ENCODE data around the gene LRRK1. TPM values are rescaled to one million over a fixed set of nuclear protein-coding genes. Genes with fewer than 3 reads are reported as not detected.

The LRRK1 gene
- total and polyA plus RNA-seq, 4 donors: 5.0 to 5.3 (median 5.2) TPM

DNA sequence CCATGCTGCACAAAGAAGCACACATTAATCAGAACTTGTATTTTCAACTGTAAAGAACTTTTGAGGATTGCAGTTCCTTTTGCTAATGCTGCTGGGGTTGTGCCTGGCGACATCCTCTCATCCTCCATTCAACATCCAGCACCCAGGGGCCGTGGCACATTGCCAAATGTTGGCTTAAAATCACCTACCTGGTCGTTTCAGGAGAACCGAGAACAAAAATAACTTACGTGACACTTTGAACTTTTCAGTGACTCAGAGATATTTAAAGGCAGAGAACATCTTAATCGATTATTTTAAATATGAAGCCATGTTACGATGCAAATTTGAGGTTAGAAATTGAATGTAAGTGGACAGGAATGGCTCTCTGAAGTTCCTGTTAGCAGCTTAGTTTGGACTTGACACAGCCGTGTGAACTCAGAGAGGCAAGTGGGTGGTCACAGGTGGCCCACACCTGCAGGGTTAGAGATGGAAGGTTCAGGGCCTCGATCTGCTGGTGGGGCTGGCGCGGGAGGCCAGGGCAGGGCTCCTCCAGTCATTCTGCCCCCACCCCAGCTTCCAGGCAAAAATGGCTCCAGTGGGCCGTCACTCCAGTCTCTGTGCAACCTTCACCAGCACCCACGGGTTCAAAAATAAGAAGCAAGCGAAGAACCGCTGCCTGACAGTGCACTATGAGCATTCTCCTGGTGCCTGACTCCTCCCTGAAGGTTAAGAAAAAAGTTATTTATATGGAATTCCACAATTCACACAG lies 12.2 kb downstream of the LRRK1 start:
- H3K4me3 ChIP-seq (ENCODE audit: low read depth, low read length): no peak overlapping the region
- WGBS (ENCODE audit: insufficient coverage): 84% methylated on average over 12 of the region's 15 CpGs
- no peaks in the 10 kb centered on the region for H3K36me3 ChIP-seq (ENCODE audit: control insufficient read depth, insufficient read depth, low read length)
- no peaks in the 10 kb centered on the region for H3K4me1 ChIP-seq (ENCODE audit: control insufficient read depth, insufficient read depth, low read length)
- no peak for DNase-seq (ENCODE audit: low read depth in 4 of 6, low spot score in 6 of 6)
- H3K27ac ChIP-seq (ENCODE audit: low read depth, low read length): no peak overlapping the region
- no peaks in the 10 kb centered on the region for H3K9me3 ChIP-seq (ENCODE audit: control insufficient read depth, insufficient read depth, low read length)
- no peaks in the 10 kb centered on the region for H3K27me3 ChIP-seq (ENCODE audit: control insufficient read depth, insufficient read depth, low read length)

DNA sequence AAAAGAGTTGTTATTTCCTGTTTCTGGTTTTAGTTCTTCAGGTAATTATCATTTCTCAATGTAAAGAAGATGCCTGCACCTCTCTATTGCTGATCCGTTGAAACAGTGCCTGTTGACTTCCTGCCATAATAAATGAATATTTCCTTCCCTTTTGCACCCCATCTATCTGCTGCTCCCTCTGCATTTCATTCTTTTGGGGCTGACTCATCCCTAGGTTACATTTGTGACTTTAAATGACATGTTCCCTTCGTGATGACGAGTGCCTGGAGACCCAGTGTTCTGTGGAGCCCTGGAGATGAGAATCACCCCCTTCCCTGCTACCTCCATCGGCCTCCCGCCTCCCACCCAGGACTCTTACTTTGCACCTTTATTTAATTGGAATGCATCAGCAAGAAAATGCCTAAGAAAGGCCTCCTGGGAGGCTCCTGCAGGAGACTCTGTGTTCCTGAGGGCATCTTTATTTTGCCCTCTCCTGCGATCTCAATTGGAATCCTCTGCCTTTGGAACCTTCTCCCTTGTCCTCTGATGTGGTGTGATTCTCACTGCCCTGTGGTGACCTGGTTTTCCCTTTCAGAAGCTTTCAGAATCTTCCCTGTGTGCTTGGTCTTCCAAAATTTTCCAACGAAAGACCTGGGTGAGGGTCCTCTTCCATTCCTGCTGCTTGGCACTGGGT lies 13.7 kb downstream of the LRRK1 start:
- no peaks in the 10 kb centered on the region for H3K36me3 ChIP-seq (ENCODE audit: control insufficient read depth, insufficient read depth, low read length)
- WGBS (ENCODE audit: insufficient coverage): 44% methylated on average over 4 of the region's 7 CpGs
- no peak for DNase-seq (ENCODE audit: low read depth in 4 of 6, low spot score in 6 of 6)
- H3K27me3 ChIP-seq (ENCODE audit: control insufficient read depth, insufficient read depth, low read length): no peaks in the 10 kb centered on the region
- no peak overlapping the region for H3K4me3 ChIP-seq (ENCODE audit: low read depth, low read length)
- no peaks in the 10 kb centered on the region for H3K4me1 ChIP-seq (ENCODE audit: control insufficient read depth, insufficient read depth, low read length)
- no peak overlapping the region for H3K27ac ChIP-seq (ENCODE audit: low read depth, low read length)
- H3K9me3 ChIP-seq (ENCODE audit: control insufficient read depth, insufficient read depth, low read length): no peaks in the 10 kb centered on the region

DNA sequence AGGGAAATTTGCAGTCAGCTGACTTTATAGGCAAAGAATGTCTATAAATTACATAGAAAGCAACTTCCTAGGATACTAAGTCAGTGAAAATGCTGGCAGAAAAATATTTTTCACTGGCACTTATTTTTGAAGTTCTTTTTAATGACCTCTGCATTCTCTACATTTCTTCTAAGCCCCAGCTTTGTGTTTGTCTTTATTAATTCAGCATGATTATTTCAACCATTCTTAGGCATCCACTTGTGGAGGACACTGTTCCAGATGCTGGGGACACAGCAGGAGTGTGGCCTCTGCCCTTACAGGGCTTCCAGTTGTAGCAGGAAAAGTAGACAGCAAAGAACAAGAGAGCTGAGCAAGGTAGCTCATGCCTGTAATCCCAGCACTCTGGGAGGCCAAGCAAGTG lies 15.0 kb downstream of the LRRK1 start:
- H3K36me3 ChIP-seq (ENCODE audit: control insufficient read depth, insufficient read depth, low read length): no peaks in the 10 kb centered on the region
- H3K4me1 ChIP-seq (ENCODE audit: control insufficient read depth, insufficient read depth, low read length): no peaks in the 10 kb centered on the region
- DNase-seq (ENCODE audit: low read depth in 4 of 6, low spot score in 6 of 6): no peak
- H3K4me3 ChIP-seq (ENCODE audit: low read depth, low read length): no peak overlapping the region
- no peaks in the 10 kb centered on the region for H3K9me3 ChIP-seq (ENCODE audit: control insufficient read depth, insufficient read depth, low read length)
- H3K27ac ChIP-seq (ENCODE audit: low read depth, low read length): no peak overlapping the region
- H3K27me3 ChIP-seq (ENCODE audit: control insufficient read depth, insufficient read depth, low read length): no peaks in the 10 kb centered on the region

DNA sequence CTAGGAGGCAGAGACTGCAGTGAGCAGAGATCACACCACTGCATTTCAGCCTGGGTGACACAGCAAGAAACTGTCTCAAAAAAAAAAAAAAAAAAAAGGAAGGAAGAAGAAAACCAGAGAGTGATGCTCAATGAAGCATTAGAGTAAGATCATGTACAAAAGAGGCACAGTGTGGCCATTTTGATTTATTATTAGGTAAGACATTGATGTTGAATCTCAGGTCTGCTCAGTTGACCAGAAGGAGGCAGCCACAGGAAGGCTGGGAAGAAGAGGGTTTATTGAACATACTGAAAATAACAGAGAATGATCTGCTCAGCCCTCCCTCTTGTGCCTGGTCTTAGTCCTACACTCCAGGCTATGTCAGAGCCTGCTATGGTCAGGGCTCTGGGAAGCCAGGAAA lies 15.6 kb downstream of the LRRK1 start:
- H3K4me1 ChIP-seq (ENCODE audit: control insufficient read depth, insufficient read depth, low read length): no peaks in the 10 kb centered on the region
- H3K27ac ChIP-seq (ENCODE audit: low read depth, low read length): no peak overlapping the region
- H3K36me3 ChIP-seq (ENCODE audit: control insufficient read depth, insufficient read depth, low read length): no peaks in the 10 kb centered on the region
- no peak for DNase-seq (ENCODE audit: low read depth in 4 of 6, low spot score in 6 of 6)
- no peaks in the 10 kb centered on the region for H3K9me3 ChIP-seq (ENCODE audit: control insufficient read depth, insufficient read depth, low read length)
- no peaks in the 10 kb centered on the region for H3K27me3 ChIP-seq (ENCODE audit: control insufficient read depth, insufficient read depth, low read length)
- no peak overlapping the region for H3K4me3 ChIP-seq (ENCODE audit: low read depth, low read length)

DNA sequence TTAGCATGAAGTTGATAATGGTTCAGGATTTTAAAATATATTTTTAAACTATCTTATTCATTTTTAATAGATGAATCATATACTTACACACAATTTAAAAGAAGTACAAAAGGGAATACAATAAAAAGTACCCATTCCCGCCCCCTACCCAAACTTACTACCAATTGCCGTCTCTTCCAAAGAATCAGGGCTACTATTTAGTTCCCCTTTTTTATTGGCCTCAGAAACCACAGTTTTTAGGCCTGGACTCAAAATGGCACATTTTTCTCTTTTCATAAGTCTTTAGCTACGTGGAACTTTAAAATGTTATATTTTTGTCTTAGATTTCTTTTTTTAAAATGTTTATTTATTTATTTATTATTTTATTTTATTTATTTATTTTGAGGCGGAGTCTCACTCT lies 18.0 kb downstream of the LRRK1 start:
- no peak overlapping the region for H3K27ac ChIP-seq (ENCODE audit: low read depth, low read length)
- WGBS (ENCODE audit: insufficient coverage): 80% methylated on average over 1 of the region's 4 CpGs
- H3K36me3 ChIP-seq (ENCODE audit: control insufficient read depth, insufficient read depth, low read length): no peaks in the 10 kb centered on the region
- H3K4me3 ChIP-seq (ENCODE audit: low read depth, low read length): no peak overlapping the region
- H3K4me1 ChIP-seq (ENCODE audit: control insufficient read depth, insufficient read depth, low read length): no peaks in the 10 kb centered on the region
- H3K9me3 ChIP-seq (ENCODE audit: control insufficient read depth, insufficient read depth, low read length): no peaks in the 10 kb centered on the region
- no peak for DNase-seq (ENCODE audit: low read depth in 4 of 6, low spot score in 6 of 6)
- no peaks in the 10 kb centered on the region for H3K27me3 ChIP-seq (ENCODE audit: control insufficient read depth, insufficient read depth, low read length)

DNA sequence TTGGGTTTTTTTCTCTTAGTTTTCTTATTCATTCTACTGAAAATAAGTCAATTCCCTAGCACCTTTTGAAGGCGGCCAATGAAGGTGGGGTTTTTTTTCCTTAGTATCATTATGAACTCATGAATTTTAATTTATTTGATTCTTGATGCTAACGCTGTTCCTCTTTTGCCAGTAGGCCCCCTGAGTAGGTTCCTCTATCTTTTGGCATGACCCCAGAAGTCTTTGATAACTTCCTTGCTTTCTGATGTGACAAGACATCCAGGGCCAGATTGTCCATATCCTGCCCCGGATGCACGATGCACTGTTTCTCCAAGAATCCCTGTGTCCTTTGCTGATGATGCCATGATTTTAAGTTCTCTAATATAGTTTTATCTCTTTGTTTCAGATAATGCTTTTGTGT lies 20.6 kb downstream of the LRRK1 start:
- Histone ChIP-seq H3K9me3 (ENCODE audit: control insufficient read depth, insufficient read depth, low read length) (no peaks in the 10 kb centered on the region), H3K4me3 (ENCODE audit: low read depth, low read length) (no peak overlapping the region), H3K4me1 (ENCODE audit: control insufficient read depth, insufficient read depth, low read length) (no peaks in the 10 kb centered on the region), H3K27ac (ENCODE audit: low read depth, low read length) (no peak overlapping the region), H3K36me3 (ENCODE audit: control insufficient read depth, insufficient read depth, low read length) (no peaks in the 10 kb centered on the region), H3K27me3 (ENCODE audit: control insufficient read depth, insufficient read depth, low read length) (no peaks in the 10 kb centered on the region)
- 100% methylated on average over 1 of the region's 4 CpGs for WGBS (ENCODE audit: insufficient coverage)
- no peak for DNase-seq (ENCODE audit: low read depth in 4 of 6, low spot score in 6 of 6)

- WGBS (ENCODE audit: insufficient coverage): 78% methylated on average over 2 of the region's 2 CpGs
- Histone ChIP-seq H3K9me3 (ENCODE audit: control insufficient read depth, insufficient read depth, low read length) (no peaks in the 10 kb centered on the region), H3K27ac (ENCODE audit: low read depth, low read length) (no peak overlapping the region), H3K4me3 (ENCODE audit: low read depth, low read length) (no peak overlapping the region), H3K4me1 (ENCODE audit: control insufficient read depth, insufficient read depth, low read length) (no peaks in the 10 kb centered on the region), H3K27me3 (ENCODE audit: control insufficient read depth, insufficient read depth, low read length) (no peaks in the 10 kb centered on the region), H3K36me3 (ENCODE audit: control insufficient read depth, insufficient read depth, low read length) (no peaks in the 10 kb centered on the region)
- no peak for DNase-seq (ENCODE audit: low read depth in 4 of 6, low spot score in 6 of 6)
Measured at GRCh38 chr15:100940767-100941379, 21.7 kb downstream of the LRRK1 start.

- WGBS (ENCODE audit: insufficient coverage): 65% methylated on average over 10 of the region's 10 CpGs
- DNase-seq (ENCODE audit: low read depth in 4 of 6, low spot score in 6 of 6): no peak
- no peaks in the 10 kb centered on the region for H3K4me1 ChIP-seq (ENCODE audit: control insufficient read depth, insufficient read depth, low read length)
Measured at GRCh38 chr15:100941536-100941935, 22.4 kb downstream of the LRRK1 start.

DNA sequence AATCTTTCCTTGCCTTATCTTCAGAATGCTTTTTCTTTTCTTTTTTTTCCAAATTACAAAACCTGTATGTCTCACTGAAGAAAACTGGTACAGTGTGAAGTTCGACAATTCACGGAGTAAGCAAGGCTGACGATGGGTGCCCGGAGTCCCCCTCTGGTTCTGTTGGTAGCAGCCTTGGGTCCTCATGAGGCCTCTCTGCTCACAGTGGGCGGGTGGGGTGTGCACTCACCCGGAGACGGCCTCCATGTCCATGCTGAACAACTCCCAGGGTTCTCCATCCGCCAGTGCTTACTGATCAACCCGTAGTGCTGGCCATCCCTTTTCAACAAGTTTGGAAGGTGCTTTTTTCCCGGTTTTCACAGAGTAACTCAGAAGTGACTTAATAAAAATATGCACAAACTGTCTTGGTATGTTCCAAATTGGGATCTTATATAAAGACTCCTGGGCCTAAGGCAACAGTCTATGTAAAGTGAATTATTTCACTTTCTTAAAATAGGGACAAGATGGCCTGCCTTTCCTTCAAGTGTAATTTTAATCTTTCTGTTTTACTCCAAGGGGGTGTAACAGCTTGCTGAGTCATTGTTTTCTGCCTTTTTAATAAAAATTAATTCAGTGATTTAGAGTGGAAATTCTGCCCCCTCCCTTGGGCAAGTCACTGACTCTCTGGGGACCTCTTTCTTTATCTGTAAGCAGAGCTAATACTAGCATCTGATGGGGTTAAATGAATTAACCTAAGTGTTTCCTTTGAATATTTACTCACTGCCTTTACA lies 23.7 kb downstream of the LRRK1 start:
- Histone ChIP-seq H3K36me3 (ENCODE audit: control insufficient read depth, insufficient read depth, low read length) (no peaks in the 10 kb centered on the region), H3K9me3 (ENCODE audit: control insufficient read depth, insufficient read depth, low read length) (no peaks in the 10 kb centered on the region), H3K4me3 (ENCODE audit: low read depth, low read length) (no peak overlapping the region), H3K27me3 (ENCODE audit: control insufficient read depth, insufficient read depth, low read length) (no peaks in the 10 kb centered on the region), H3K4me1 (ENCODE audit: control insufficient read depth, insufficient read depth, low read length) (no peaks in the 10 kb centered on the region), H3K27ac (ENCODE audit: low read depth, low read length) (no peak overlapping the region)
- no peak for DNase-seq (ENCODE audit: low read depth in 4 of 6, low spot score in 6 of 6)
- WGBS (ENCODE audit: insufficient coverage): 85% methylated on average over 8 of the region's 10 CpGs

More at GRCh38 chr15:100941536-100941935, 22.4 kb downstream of the LRRK1 start:
- H3K27me3 ChIP-seq (ENCODE audit: control insufficient read depth, insufficient read depth, low read length): no peaks in the 10 kb centered on the region
- H3K9me3 ChIP-seq (ENCODE audit: control insufficient read depth, insufficient read depth, low read length): no peaks in the 10 kb centered on the region
- H3K36me3 ChIP-seq (ENCODE audit: control insufficient read depth, insufficient read depth, low read length): no peaks in the 10 kb centered on the region
- H3K27ac ChIP-seq (ENCODE audit: low read depth, low read length): no peak overlapping the region
- no peak overlapping the region for H3K4me3 ChIP-seq (ENCODE audit: low read depth, low read length)
